GM21360 (cell line): Measurements from ENCODE around the gene GPR176.

Source experiments
- ATAC-seq: cut with Tn5 transposase; IDR thresholded peaks from one replicate; pipeline ENCODE4 v1.9.1; 2021; ENCODE audit warnings: mild to moderate bottlenecking, moderate library complexity; ENCODE audit not compliant: unreplicated experiment

The GPR176 gene

GRCh38 chr15:39786447-39787056 is 133.5 kb downstream of the GPR176 start:
- ATAC-seq, result no peak

- ATAC-seq, result no peak
Measured at GRCh38 chr15:39785841-39786240, 134.2 kb downstream of the GPR176 start.

GRCh38 chr15:39785139-39785538 is 134.9 kb downstream of the GPR176 start:
- ATAC-seq, result no peak

GRCh38 chr15:39784638-39785037 is 135.4 kb downstream of the GPR176 start:
- ATAC-seq, result no peak

GRCh38 chr15:39784125-39784524 is 135.9 kb downstream of the GPR176 start:
- no peak for ATAC-seq

- no peak for ATAC-seq
Measured at GRCh38 chr15:39783244-39783820, 136.7 kb downstream of the GPR176 start.

- ATAC-seq, result peak; percentile 91
Measured at GRCh38 chr15:39782441-39783138, 137.5 kb downstream of the GPR176 start, which contains the start of gene FSIP1. Gene FSIP1, minus strand, starts transcription at chr15:39782841. Its CDS starts 6,317 bp downstream, at chr15:39776524.

GRCh38 chr15:39781967-39782302 is 138.1 kb downstream of the GPR176 start:
- ATAC-seq, result no peak

- no peak for ATAC-seq
Measured at GRCh38 chr15:39781147-39781966, 138.7 kb downstream of the GPR176 start.

- ATAC-seq, result no peak
Measured at GRCh38 chr15:39778021-39778420, 142.0 kb downstream of the GPR176 start.

GRCh38 chr15:39777496-39777895 is 142.6 kb downstream of the GPR176 start:
- no peak for ATAC-seq

GRCh38 chr15:39776068-39776467 is 144.0 kb downstream of the GPR176 start:
- no peak for ATAC-seq

GRCh38 chr15:39774688-39775267 is 145.3 kb downstream of the GPR176 start:
- no peak for ATAC-seq

- ATAC-seq, result no peak
Measured at GRCh38 chr15:39770748-39771689, 149.0 kb downstream of the GPR176 start.

- no peak for ATAC-seq
Measured at GRCh38 chr15:39767921-39768320, 152.1 kb downstream of the GPR176 start.

- ATAC-seq, result no peak
Measured at GRCh38 chr15:39761006-39761405, 159.1 kb downstream of the GPR176 start.

GRCh38 chr15:39756806-39757522 is 163.1 kb downstream of the GPR176 start:
- no peak for ATAC-seq

- no peak for ATAC-seq
Measured at GRCh38 chr15:39752991-39753390, 167.1 kb downstream of the GPR176 start.

GRCh38 chr15:39752246-39752645 is 167.8 kb downstream of the GPR176 start:
- no peak for ATAC-seq
